Measurements from ENCODE around the gene SBK3.

The SBK3 gene

DNA sequence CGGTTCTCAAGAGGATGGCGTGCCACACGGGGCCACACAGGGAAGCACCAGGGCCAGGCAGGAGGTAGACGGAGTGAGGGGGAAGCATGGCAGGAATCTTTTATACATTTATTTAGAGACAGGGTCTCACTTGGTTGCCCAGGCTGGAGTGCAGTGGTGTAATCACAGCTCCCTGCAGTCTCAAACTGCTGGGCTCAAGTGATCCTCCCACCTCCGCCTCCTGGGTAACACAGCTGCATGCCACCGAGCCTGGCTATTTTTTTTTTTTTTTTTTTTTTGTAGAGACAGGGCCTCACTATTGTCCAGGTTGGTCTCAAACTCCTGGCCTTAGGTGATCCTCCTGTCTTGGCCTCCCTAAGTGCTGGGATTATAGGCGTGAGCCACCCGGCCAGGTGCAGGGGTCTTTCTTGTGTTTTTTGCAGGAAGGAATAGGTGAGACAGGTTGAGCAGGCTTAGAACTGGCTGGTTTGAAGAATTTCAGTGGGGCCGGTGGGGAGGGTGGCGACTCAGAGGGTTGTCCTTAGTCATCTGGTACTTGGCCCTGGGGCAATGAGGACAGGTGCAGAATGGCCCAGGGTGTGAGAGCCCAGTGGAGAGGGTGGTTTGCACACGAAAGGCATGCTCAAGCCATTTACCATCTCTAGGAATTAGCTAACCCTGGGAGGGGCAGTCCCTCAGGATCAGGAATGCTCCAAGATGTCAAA lies 49.5 kb downstream of the SBK3 start:
- DNase-seq (ENCODE audit: insufficient read length, low spot score) (no peak), FAIRE-seq (no peak)
- TF ChIP-seq SPI1 (IDR thresholded peaks at IDR 0.05; ENCODE audit: low read depth, low read length) (no peak), POLR2AphosphoS5 (IDR thresholded peaks at IDR 0.05; ENCODE audit: low read depth, low read length) (no peak), POU2F2 (IDR thresholded peaks at IDR 0.05; ENCODE audit: low read depth, low read length) (no peak)

DNA sequence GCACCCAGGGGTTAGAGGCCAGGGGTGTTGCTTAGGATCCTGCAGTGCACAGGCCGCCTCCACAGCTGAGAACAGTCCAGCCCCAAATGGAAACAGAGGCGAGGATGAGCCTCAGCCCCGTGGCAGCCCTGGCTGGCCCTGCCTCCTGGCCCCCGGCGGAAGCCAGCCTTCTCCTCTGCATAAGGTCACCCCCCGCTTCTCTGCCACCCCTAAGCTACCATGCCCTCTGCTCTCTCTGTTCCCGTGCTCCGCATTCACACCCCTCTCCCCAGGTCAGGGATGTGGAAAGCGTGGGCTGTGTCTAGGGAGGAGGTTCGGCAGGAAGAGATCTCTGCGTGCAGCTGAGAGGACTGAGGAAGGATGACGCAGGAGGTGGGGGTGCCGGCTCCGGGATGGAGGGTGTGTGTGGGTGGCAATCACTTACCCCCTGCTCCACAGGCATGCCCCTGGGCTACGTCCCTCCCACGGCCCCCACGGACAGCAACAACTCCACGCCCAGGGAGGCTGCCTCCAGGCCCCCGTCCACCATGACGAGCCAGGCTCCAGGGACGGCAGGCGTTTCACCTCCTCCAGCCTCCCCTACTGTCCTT lies 51.1 kb downstream of the SBK3 start:
- no peak for FAIRE-seq
- no peak for DNase-seq (ENCODE audit: insufficient read length, low spot score)
- TF ChIP-seq POLR2A (IDR thresholded peaks at IDR 0.05; ENCODE audit: low read depth, low read length), result no peak
- no peak for TF ChIP-seq POLR2AphosphoS5 (IDR thresholded peaks at IDR 0.05; ENCODE audit: low read depth, low read length)
- no peak for TF ChIP-seq POU2F2 (IDR thresholded peaks at IDR 0.05; ENCODE audit: low read depth, low read length)
- no peak for TF ChIP-seq PAX5 (IDR thresholded peaks at IDR 0.05; ENCODE audit: insufficient read depth, low read length, severe bottlenecking)
- no peak for TF ChIP-seq SPI1 (IDR thresholded peaks at IDR 0.05; ENCODE audit: low read depth, low read length)
- TF ChIP-seq TAF1 (IDR thresholded peaks at IDR 0.05; ENCODE audit: low read depth, low read length), result no peak

DNA sequence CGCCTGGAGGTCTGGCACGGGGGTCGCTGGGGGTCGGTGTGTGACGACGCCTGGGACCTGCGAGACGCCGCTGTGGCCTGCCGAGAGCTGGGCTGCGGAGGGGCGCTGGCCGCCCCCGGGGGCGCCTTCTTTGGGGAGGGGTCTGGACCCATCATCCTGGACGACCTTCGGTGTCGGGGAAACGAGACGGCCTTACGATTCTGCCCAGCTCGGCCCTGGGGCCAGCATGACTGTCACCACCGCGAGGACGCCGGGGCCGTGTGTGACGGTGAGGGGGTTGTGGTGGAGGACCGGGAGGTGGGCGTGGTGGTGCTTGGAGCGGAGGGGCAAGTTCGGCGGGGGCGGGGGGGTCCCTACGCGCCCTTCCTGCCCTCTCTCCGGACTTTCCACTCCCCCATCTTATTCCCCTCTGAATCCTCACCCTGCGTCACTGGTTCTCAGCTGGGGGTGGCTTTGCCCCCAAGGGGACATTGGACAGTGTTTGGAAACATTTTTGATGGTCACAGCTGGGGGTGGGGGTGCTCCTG lies 51.6 kb downstream of the SBK3 start:
- DNase-seq (ENCODE audit: insufficient read length, low spot score), result no peak
- no peak for FAIRE-seq

DNA sequence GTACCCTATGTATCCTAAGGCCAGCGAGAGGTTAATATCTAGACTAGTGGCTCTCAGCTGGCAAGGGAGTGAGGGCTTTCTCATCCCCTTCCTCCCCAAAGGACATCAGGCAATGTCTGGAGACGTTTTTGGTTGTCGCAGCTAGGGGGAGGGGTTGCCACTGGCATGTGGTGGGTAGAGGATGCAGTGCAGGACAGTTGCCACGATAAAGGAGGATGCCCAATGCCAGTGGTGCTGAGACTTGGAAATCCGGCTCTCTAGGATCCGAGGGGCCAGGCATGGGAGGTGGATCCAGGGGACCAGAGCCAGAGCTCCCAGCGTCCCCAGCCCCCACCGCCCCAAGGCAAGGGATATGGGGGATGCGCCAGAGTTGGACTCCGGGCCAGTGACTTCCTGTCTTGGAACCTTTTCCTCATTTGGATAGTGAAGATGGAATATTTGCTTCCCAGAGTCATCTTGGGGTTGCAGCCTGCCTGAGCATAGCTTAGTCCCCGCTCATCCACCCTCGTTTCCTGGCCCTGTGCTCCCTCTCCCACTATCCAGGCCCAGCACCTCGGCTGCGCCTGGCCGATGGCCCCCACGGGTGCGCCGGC lies 52.2 kb downstream of the SBK3 start:
- DNase-seq (ENCODE audit: insufficient read length, low spot score) (no peak), FAIRE-seq (no peak)
- TF ChIP-seq SPI1 (IDR thresholded peaks at IDR 0.05; ENCODE audit: low read depth, low read length) (no peak), POLR2A (IDR thresholded peaks at IDR 0.05; ENCODE audit: low read depth, low read length) (no peak), TAF1 (IDR thresholded peaks at IDR 0.05; ENCODE audit: low read depth, low read length) (no peak), PAX5 (IDR thresholded peaks at IDR 0.05; ENCODE audit: insufficient read depth, low read length, severe bottlenecking) (no peak), POLR2AphosphoS5 (IDR thresholded peaks at IDR 0.05; ENCODE audit: low read depth, low read length) (no peak), POU2F2 (IDR thresholded peaks at IDR 0.05; ENCODE audit: low read depth, low read length) (no peak)

More for the DNA sequence above, 51.6 kb downstream of the SBK3 start:
- TF ChIP-seq TAF1 (IDR thresholded peaks at IDR 0.05; ENCODE audit: low read depth, low read length) (no peak), SPI1 (IDR thresholded peaks at IDR 0.05; ENCODE audit: low read depth, low read length) (no peak), PAX5 (IDR thresholded peaks at IDR 0.05; ENCODE audit: insufficient read depth, low read length, severe bottlenecking) (no peak), POLR2A (IDR thresholded peaks at IDR 0.05; ENCODE audit: low read depth, low read length) (no peak), POU2F2 (IDR thresholded peaks at IDR 0.05; ENCODE audit: low read depth, low read length) (no peak), POLR2AphosphoS5 (IDR thresholded peaks at IDR 0.05; ENCODE audit: low read depth, low read length) (no peak)

DNA sequence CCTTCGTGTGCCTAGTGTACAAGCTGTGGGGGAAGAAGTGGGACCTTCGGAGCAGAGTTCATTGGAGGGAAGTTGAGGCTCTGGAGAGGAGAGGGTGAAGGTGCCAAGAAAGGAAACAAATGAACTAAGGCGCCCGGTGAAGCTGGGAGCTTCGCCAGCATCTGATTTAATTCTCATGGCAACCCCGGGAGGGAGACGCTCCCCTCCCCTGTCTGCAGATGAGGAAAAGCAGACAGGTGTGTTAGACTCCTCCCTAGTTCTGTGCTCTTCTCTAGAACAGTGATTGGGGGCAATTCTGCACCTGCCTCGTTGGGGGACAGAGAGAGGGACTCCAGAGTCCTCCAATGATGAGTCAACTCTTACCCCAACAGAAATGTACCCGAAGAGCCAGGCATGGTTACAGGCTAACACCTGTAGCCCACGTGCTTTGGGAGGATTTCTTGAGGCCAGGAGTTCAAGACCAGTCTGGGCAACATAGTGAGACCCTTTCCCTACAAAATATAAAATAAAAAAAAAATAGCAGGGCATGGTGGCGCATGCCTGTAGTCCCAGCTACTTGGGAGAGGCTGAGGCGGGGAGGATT lies 52.9 kb downstream of the SBK3 start:
- no peak for TF ChIP-seq POLR2A (IDR thresholded peaks at IDR 0.05; ENCODE audit: low read depth, low read length)
- TF ChIP-seq POU2F2 (IDR thresholded peaks at IDR 0.05; ENCODE audit: low read depth, low read length), result no peak
- no peak for TF ChIP-seq SPI1 (IDR thresholded peaks at IDR 0.05; ENCODE audit: low read depth, low read length)
- no peak for TF ChIP-seq POLR2AphosphoS5 (IDR thresholded peaks at IDR 0.05; ENCODE audit: low read depth, low read length)
- no peak for TF ChIP-seq TAF1 (IDR thresholded peaks at IDR 0.05; ENCODE audit: low read depth, low read length)
- no peak for TF ChIP-seq PAX5 (IDR thresholded peaks at IDR 0.05; ENCODE audit: insufficient read depth, low read length, severe bottlenecking)
- no peak for DNase-seq (ENCODE audit: insufficient read length, low spot score)
- no peak for FAIRE-seq

DNA sequence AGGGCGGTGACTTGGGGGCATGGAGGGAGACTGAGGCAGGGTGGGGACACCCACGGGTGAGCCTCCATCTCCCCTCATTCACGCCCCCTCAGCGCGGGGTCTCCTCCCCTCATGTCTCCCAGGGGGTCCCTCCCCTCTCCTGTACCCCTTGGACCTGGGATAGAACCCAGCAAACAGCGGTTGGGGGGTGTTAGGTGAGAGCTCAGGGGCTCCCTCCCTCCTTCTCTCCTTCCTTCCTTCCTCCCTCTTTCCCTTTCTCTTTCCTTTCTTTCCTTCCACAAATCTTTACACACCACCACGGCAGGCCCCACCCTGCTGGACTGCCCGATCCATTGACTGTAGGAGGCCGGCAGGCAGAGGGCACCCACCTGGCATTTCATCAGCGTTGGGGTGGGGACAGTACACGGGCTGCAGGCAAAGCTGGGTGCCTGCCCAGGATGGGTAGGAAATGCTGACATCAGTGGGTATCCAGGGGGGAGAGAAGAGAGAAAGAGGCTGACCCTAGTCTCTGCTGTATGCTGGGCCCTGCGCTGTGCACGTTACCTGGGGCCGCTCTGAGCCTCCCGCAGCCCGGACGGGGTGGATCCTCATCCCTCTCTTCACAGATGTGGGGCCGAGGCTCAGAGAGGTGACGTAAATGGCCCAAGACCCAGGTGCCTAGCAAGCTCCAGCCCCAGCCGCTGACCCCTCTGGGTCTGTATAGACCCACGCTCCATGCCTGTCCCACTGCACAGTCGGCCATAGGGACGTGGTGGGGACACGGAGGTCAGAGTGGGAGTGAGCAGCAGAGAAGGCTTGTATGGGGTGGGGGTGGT lies 53.6 kb downstream of the SBK3 start:
- FAIRE-seq (no peak), DNase-seq (ENCODE audit: insufficient read length, low spot score) (no peak)

More for the DNA sequence above, 53.6 kb downstream of the SBK3 start:
- TF ChIP-seq TAF1 (IDR thresholded peaks at IDR 0.05; ENCODE audit: low read depth, low read length), result no peak
- no peak for TF ChIP-seq POLR2A (IDR thresholded peaks at IDR 0.05; ENCODE audit: low read depth, low read length)
- TF ChIP-seq SPI1 (IDR thresholded peaks at IDR 0.05; ENCODE audit: low read depth, low read length), result no peak
- TF ChIP-seq POLR2AphosphoS5 (IDR thresholded peaks at IDR 0.05; ENCODE audit: low read depth, low read length), result no peak
- no peak for TF ChIP-seq PAX5 (IDR thresholded peaks at IDR 0.05; ENCODE audit: insufficient read depth, low read length, severe bottlenecking)
- no peak for TF ChIP-seq POU2F2 (IDR thresholded peaks at IDR 0.05; ENCODE audit: low read depth, low read length)

All from GM12891 (cell line).